ENCODE data around the gene INSR. TPM values are rescaled to one million over a fixed set of nuclear protein-coding genes. Genes with fewer than 3 reads are reported as not detected.

Gene INSR
- 20.2 and 31.3 TPM in 2 replicates for total RNA-seq

DNA sequence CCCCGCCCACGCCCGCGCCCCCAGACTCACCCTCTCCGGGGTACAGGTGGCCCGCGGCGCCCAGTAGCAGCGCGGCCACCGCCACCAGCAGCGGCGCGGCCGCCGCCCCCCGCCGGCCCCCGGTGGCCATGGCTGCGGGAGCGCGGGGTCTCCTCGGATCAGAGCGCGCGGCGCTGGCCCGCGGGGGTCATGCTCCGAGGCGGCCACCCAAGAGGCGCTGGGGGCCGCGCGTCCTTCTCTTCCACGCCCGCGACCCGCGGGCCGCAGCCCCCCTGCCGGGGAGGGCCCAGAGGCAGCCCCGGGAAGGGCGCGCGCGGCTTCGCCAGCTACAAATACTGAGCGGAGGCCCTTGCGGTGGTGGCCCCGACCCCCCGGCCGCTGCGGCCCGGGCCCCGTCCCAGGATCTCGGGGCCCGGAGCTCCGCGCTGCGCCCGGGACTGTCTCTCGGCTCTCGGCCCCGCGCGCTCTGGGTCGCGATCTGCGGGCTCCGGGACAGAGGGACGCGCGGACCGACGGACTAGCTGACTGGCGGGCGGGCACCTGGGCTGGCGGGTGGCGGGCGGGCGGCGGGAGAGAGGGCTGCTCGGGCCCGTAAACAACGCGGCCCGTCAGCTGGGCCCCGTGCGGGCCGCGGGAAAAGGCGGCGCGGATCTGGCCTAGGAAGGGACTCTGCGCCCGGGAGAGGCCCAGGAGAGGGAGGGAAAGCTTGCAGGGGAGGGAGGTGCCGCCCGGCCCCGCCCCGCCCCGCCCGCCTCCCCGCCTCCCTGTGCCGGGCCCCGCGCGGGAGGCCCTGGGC lies at the start of gene INSR:
TSS of gene INSR (minus strand) at position 653 of the 796 bp plus-strand sequence. CDS start at position 130, 523 bp downstream.

DNA sequence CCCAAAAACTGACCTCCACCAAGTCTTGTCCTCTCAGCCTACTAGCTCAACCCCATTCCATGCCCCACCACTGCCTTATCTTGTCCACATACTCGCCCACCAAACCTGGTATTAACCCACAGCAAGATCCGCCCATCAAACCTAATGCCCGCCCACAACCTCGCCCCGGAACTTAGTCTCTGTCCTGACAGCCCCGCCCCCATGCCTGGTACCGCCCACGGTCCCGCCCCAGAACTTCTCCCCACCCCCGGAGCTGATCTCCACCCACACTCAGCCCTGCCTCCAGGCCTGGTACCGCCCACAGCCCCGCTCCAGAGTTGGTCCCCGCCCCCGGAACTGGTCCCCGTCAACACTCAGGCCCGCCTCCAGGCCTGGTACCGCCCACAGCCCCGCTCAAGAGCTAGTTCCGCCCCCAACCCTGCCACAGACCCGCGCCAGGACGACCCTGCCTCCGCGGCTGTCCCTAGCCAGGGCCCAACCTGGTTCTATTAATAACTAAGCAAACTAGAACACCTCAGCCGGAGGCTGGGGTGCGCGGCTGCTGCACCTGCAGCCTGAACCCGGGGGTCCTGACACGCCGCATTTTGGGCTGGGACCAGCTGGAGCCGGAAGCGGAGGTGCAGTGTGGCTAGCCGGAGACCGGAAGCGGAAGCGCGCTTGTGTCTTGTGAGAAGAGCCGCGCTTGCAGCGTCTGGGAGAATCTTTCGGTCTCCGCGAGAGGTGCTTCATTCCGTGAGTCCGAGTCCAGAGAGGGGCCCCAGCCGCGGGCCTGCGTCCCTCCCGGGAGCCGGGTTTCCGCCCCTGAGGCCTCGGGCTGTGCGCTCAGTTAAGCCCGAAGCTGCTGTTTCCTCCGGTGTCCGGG lies 224.9 kb downstream of the INSR start, which contains the start of gene ZNF557:
TSS of gene ZNF557 (plus strand) at position 662 of the 862 bp plus-strand sequence. CDS start 5,372 bp downstream, outside the sequence.

Other genes with a start within 250 kb of the INSR start
- gene MBD3L2, start 245.1 kb downstream of the INSR start, total RNA-seq = not detected in 2 replicates
- not detected in 2 replicates for gene MBD3L3, start 235.7 kb downstream of the INSR start, total RNA-seq
- 19.1 and 19.2 TPM in 2 replicates for gene ZNF557, start 224.7 kb downstream of the INSR start, total RNA-seq
- 26.6 and 28.7 TPM in 2 replicates for gene ARHGEF18, start 54.5 kb upstream of the INSR start, total RNA-seq
- 2.2 and 3.8 TPM in 2 replicates for gene PEX11G, start 194.6 kb upstream of the INSR start, total RNA-seq
- gene ZNF358, start 221.7 kb upstream of the INSR start, total RNA-seq = 8.5 and 11.4 TPM in 2 replicates
- gene MCOLN1, start 228.2 kb upstream of the INSR start, total RNA-seq = 3.8 and 5.6 TPM in 2 replicates
- 38.5 and 63.0 TPM in 2 replicates for gene PNPLA6, start 241.3 kb upstream of the INSR start, total RNA-seq

Measured in smooth muscle cell of bladder (primary cell).